Mammary epithelial cell (primary cell): ENCODE results near the gene NCOR1.

Experiments used
- CTCF ChIP-seq, 2 donors: IDR thresholded peaks in 1 of 2; conservative IDR thresholded peaks in 1 of 2; 2 replicates each; pipeline ENCODE4 v1.5.1; 2011 to 2012; ENCODE audit warnings: inconsistent platforms in 2 of 2, low read length in 2 of 2, mild to moderate bottlenecking in 2 of 2, control low read depth in 1 of 2, low read depth in 1 of 2; ENCODE audit not compliant: insufficient read depth in 1 of 2; ENCODE audit errors: extremely low read depth in 1 of 2
- EZH2 ChIP-seq: IDR thresholded peaks from 2 replicates; pipeline ENCODE4 v1.6.1; 2012; ENCODE audit warnings: low read length, inconsistent platforms, borderline replicate concordance

GRCh38 chr17:16036261-16036660, 179.1 kb downstream of the NCOR1 start:
- no peak for TF ChIP-seq EZH2
- TF ChIP-seq CTCF (conservative IDR thresholded peaks at IDR 0.05 in 1 of 2, IDR thresholded peaks at IDR 0.05 in 1 of 2; ENCODE audit: extremely low read depth in 1 of 2, insufficient read depth in 1 of 2, low read depth in 1 of 2, low read length in 2 of 2), result no peak
